Measurements from ENCODE around the gene SRRM4. TPM values are rescaled to one million over a fixed set of nuclear protein-coding genes. Genes with fewer than 3 reads are reported as not detected.

Gene SRRM4
- total RNA-seq, 2 donors from 2014 or later, result 0.27 TPM; not detected in 1

- no peaks in the 10 kb centered on the region for H3K4me1 ChIP-seq
- DNase-seq, result peak; percentile 45
- no peaks in the 10 kb centered on the region for H3K9me3 ChIP-seq
- H3K27me3 ChIP-seq, result no peaks in the 10 kb centered on the region
- no peak for TF ChIP-seq CTCF (IDR thresholded peaks at IDR 0.05)
- no peak overlapping the region for H3K27ac ChIP-seq
- intact Hi-C loops (cut with DNase I), result loop anchor here (10.0 kb wide), 1 partner anchor 206 kb away; no protein-coding TSS in a partner anchor
- H3K36me3 ChIP-seq, result no peaks in the 10 kb centered on the region
- no peak overlapping the region for H3K9ac ChIP-seq (ENCODE audit: low read depth in 2 of 2, low read length in 2 of 2)
- no peak overlapping the region for H3K4me3 ChIP-seq
These were observed 227.3 kb downstream of the SRRM4 start for GRCh38 chr12:119208626-119209061.

- no peak overlapping the region for H3K4me3 ChIP-seq
- no peaks in the 10 kb centered on the region for H3K4me1 ChIP-seq
- TF ChIP-seq CTCF (IDR thresholded peaks at IDR 0.05), result no peak
- H3K9me3 ChIP-seq, result no peaks in the 10 kb centered on the region
- H3K36me3 ChIP-seq, result no peaks in the 10 kb centered on the region
- H3K27ac ChIP-seq, result no peak overlapping the region
- intact Hi-C loops (cut with DNase I), result no loop called here
- H3K27me3 ChIP-seq, result no peaks in the 10 kb centered on the region
- no peak for DNase-seq
- H3K9ac ChIP-seq (ENCODE audit: low read depth in 2 of 2, low read length in 2 of 2), result no peak overlapping the region
These were observed 230.5 kb downstream of the SRRM4 start for GRCh38 chr12:119211884-119212283.

Other genes with a start within 250 kb of the SRRM4 start
- gene HSPB8, start 197.4 kb downstream of the SRRM4 start, total RNA-seq, result 10 to 100 TPM in 1 of 2 donors, 1 to 10 TPM in 1; 1.4 to 30.8 TPM

All from colonic mucosa (tissue), 4 donors.